CD14-positive monocyte (primary cell): ENCODE measurements around the gene BDH2. TPM values are rescaled to one million over a fixed set of nuclear protein-coding genes. Genes with fewer than 3 reads are reported as not detected.

Source experiments
- DNase-seq, 3 donors: peaks; one replicate each; pipeline ENCODE4 v3.0.0-alpha.2; 2011 to 2022
- H2AFZ ChIP-seq: 2 replicates; pipeline ENCODE4 v1.6.0; 2012; ENCODE audit warnings: mild to moderate bottlenecking, low read depth, low read length, inconsistent platforms; ENCODE audit not compliant: insufficient read depth, poor library complexity, severe bottlenecking
- H3K27ac ChIP-seq, 2 donors: 1 replicate in 1 of 2; 2 replicates in 1 of 2; pipeline ENCODE4 v1.5.1; 2012 to 2013; ENCODE audit warnings: low read length in 2 of 2, control low read depth in 1 of 2, inconsistent platforms in 1 of 2, low read depth in 1 of 2, mild to moderate bottlenecking in 1 of 2
- H3K27me3 ChIP-seq, 2 donors: one replicate each; pipeline versions ENCODE4 v1.6.0 to v1.6.1; 2011 to 2013; ENCODE audit warnings: low read length in 2 of 2; ENCODE audit not compliant: control insufficient read depth in 2 of 2, insufficient read depth in 2 of 2
- H3K36me3 ChIP-seq, 2 donors: replicated peaks in 1 of 2; 1 replicate in 1 of 2; 2 replicates in 1 of 2; pipeline versions ENCODE4 v1.5.1 to v1.6.1; 2012 to 2013; ENCODE audit warnings: low read length in 2 of 2, control low read depth in 1 of 2, inconsistent platforms in 1 of 2, mild to moderate bottlenecking in 1 of 2; ENCODE audit not compliant: insufficient read depth in 2 of 2, control insufficient read depth in 1 of 2
- H3K4me1 ChIP-seq, 2 donors: 1 replicate in 1 of 2; 2 replicates in 1 of 2; pipeline versions ENCODE4 v1.5.1 to v1.6.1; 2012 to 2013; ENCODE audit warnings: low read length in 2 of 2, control low read depth in 1 of 2, inconsistent platforms in 1 of 2, mild to moderate bottlenecking in 1 of 2, moderate library complexity in 1 of 2; ENCODE audit not compliant: insufficient read depth in 2 of 2, control insufficient read depth in 1 of 2
- H3K4me2 ChIP-seq: replicated peaks from 2 replicates; pipeline ENCODE3; 2012; ENCODE audit warnings: low read length, moderate library complexity, mild to moderate bottlenecking; ENCODE audit not compliant: poor library complexity, severe bottlenecking; ENCODE audit errors: extremely low read depth
- H3K4me3 ChIP-seq, 3 experiments: fragments of 200-600 bp in 1 of 3; sonication (generic) in 1 of 3; replicated peaks in 1 of 3; 1 replicate in 2 of 3; 2 replicates in 1 of 3; pipeline ENCODE4 v1.5.1; 2011 to 2013; ENCODE audit warnings: low read length in 3 of 3, mild to moderate bottlenecking in 3 of 3, control low read depth in 2 of 3, low read depth in 2 of 3, inconsistent platforms in 1 of 3, moderate library complexity in 1 of 3
- H3K79me2 ChIP-seq: 2 replicates; pipeline ENCODE4 v1.6.0; 2012; ENCODE audit warnings: mild to moderate bottlenecking, control low read depth, inconsistent platforms, low read length, moderate library complexity; ENCODE audit not compliant: insufficient read depth
- H3K9ac ChIP-seq: 2 replicates; pipeline ENCODE4 v1.6.0; 2017; ENCODE audit warnings: low read length, mild to moderate bottlenecking; ENCODE audit not compliant: insufficient read depth, poor library complexity, severe bottlenecking
- H3K9me3 ChIP-seq, 2 donors: replicated peaks in 1 of 2; 1 replicate in 1 of 2; 2 replicates in 1 of 2; pipeline versions ENCODE4 v1.5.1 to v1.6.1; 2012 to 2013; ENCODE audit warnings: low read length in 2 of 2, control low read depth in 1 of 2; ENCODE audit not compliant: control insufficient read depth in 1 of 2, insufficient read depth in 1 of 2
- H4K20me1 ChIP-seq: 2 replicates; pipeline ENCODE4 v1.6.0; 2012; ENCODE audit warnings: mild to moderate bottlenecking, low read length, control low read depth, moderate library complexity; ENCODE audit not compliant: insufficient read depth
- H3K27ac Mint-ChIP-seq, 7 donors: one replicate each; pipeline ENCODE4 v1.8.0; 2020; ENCODE audit warnings: mild to moderate bottlenecking in 7 of 7, mixed read lengths in 7 of 7, moderate library complexity in 6 of 7, inconsistent platforms in 2 of 7
- H3K27me3 Mint-ChIP-seq, 3 donors: one replicate each; pipeline ENCODE4 v1.8.0; 2021 to 2022; ENCODE audit warnings: low read depth in 3 of 3, mild to moderate bottlenecking in 3 of 3, mixed read lengths in 3 of 3, moderate library complexity in 3 of 3, inconsistent platforms in 1 of 3
- H3K36me3 Mint-ChIP-seq, 2 donors: one replicate each; pipeline ENCODE4 v1.8.0; 2020; ENCODE audit warnings: mixed read lengths in 2 of 2, inconsistent platforms in 1 of 2, mild to moderate bottlenecking in 1 of 2
- H3K4me1 Mint-ChIP-seq: one replicate; pipeline ENCODE4 v1.8.0; 2020; ENCODE audit warnings: mild to moderate bottlenecking, mixed read lengths
- H3K4me3 Mint-ChIP-seq, 2 donors: one replicate each; pipeline ENCODE4 v1.8.0; 2020; ENCODE audit warnings: mild to moderate bottlenecking in 2 of 2, mixed read lengths in 2 of 2, moderate library complexity in 1 of 2
- H3K9me3 Mint-ChIP-seq, 7 donors: one replicate each; pipeline ENCODE4 v1.8.0; 2020 to 2022; ENCODE audit warnings: mixed read lengths in 7 of 7, mild to moderate bottlenecking in 6 of 7, moderate library complexity in 6 of 7, inconsistent platforms in 2 of 7
- WGBS: methylation state at CpG from one replicate; pipeline ENCODE4 v1.1.5; 2013; ENCODE audit warnings: missing lambda C conversion rate; ENCODE audit not compliant: insufficient coverage; 5-methylcytosine and 5-hydroxymethylcytosine counted together
- intact Hi-C, 2 donors: fragments of 100-400 bp; cut with micrococcal nuclease; formaldehyde crosslinking; loops; one replicate each; pipeline versions ENCODE4 v1.15.0 to v1.15.1; 2023
- polyA plus RNA-seq, 3 donors: library from polyadenylated mRNA; depleted of rRNA in 1 of 3; unstranded in 2 of 3; stranded (reverse) in 1 of 3; fragments of 300-500 nt in 2 of 3; fragments of >200 nt in 1 of 3; fragmentation: Illumina TruSeq in 2 of 3; gene quantifications; 1 replicate in 2 of 3; 2 replicates in 1 of 3; pipeline ENCODE4 v1.2.3, GENCODE V29; 2012 to 2021
- TF ChIP-seq, protein P1 (sequence below): fragments of 200-600 bp; IDR thresholded peaks from one replicate; pipeline ENCODE4 v1.8.0; 2022; ENCODE audit warnings: antibody characterized with exemption, mild to moderate bottlenecking

The BDH2 gene
- polyA plus RNA-seq, 3 donors: 6.2 to 8.5 (median 6.8) TPM

DNA sequence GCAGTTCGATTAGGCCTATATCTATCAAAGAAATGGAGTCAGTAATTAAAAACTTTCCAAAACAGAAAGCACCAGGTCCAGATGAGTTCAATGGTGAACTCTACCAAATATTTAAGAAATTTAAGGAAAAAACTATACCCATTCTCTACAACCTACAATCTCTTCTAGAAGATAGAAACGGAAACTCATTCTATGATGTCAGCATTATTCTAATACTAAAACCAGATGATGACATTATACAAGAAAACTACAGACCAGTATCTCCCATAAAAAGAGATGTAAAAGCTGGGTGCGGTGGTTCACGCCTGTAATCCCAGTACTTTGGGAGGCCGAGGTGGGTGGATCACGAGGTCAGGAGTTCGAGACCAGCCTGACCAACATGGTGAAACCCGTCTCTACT is 29.5 kb upstream of the BDH2 start:
- peaks cover 61 to 79% of the 10 kb centered on the region in 2 donors for H3K36me3 Mint-ChIP-seq
- Histone ChIP-seq H3K36me3 (peaks cover 41 to 85% of the 10 kb centered on the region in 2 donors), H3K4me3 (no peak overlapping the region), H3K4me2 (no peak overlapping the region), H3K27ac (no peak overlapping the region), H3K27me3 (no peaks in the 10 kb centered on the region), H4K20me1 (no peaks in the 10 kb centered on the region), H3K9me3 (no peaks in the 10 kb centered on the region), H2AFZ (no peak overlapping the region), H3K4me1 (no peaks in the 10 kb centered on the region), H3K79me2 (no peaks in the 10 kb centered on the region), H3K9ac (no peak overlapping the region)
- TF ChIP-seq, protein P1, sequence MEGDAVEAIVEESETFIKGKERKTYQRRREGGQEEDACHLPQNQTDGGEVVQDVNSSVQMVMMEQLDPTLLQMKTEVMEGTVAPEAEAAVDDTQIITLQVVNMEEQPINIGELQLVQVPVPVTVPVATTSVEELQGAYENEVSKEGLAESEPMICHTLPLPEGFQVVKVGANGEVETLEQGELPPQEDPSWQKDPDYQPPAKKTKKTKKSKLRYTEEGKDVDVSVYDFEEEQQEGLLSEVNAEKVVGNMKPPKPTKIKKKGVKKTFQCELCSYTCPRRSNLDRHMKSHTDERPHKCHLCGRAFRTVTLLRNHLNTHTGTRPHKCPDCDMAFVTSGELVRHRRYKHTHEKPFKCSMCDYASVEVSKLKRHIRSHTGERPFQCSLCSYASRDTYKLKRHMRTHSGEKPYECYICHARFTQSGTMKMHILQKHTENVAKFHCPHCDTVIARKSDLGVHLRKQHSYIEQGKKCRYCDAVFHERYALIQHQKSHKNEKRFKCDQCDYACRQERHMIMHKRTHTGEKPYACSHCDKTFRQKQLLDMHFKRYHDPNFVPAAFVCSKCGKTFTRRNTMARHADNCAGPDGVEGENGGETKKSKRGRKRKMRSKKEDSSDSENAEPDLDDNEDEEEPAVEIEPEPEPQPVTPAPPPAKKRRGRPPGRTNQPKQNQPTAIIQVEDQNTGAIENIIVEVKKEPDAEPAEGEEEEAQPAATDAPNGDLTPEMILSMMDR: no peak
- WGBS: no CpG with 5 or more reads among the region's 8 CpGs
- intact Hi-C loops: no loop called here
- H3K9me3 Mint-ChIP-seq: peaks cover 0 to 11% (median 6%) of the 10 kb centered on the region in 7 donors
- no peak overlapping the region for H3K27ac Mint-ChIP-seq
- H3K27me3 Mint-ChIP-seq: no peaks in the 10 kb centered on the region
- no peaks in the 10 kb centered on the region for H3K4me1 Mint-ChIP-seq
- H3K4me3 Mint-ChIP-seq: no peak overlapping the region
- no peak for DNase-seq

- Histone ChIP-seq H3K36me3 (peaks cover 36 to 87% of the 10 kb centered on the region in 2 donors), H4K20me1 (no peaks in the 10 kb centered on the region), H3K27me3 (no peaks in the 10 kb centered on the region), H3K4me1 (no peaks in the 10 kb centered on the region), H3K4me3 (no peak overlapping the region), H3K79me2 (no peaks in the 10 kb centered on the region), H3K9ac (no peak overlapping the region), H3K27ac (no peak overlapping the region), H2AFZ (no peak overlapping the region), H3K4me2 (no peak overlapping the region), H3K9me3 (no peaks in the 10 kb centered on the region)
- H3K36me3 Mint-ChIP-seq: peaks cover 64 to 78% of the 10 kb centered on the region in 2 donors
- H3K9me3 Mint-ChIP-seq: peaks cover 0 to 12% (median 6%) of the 10 kb centered on the region in 7 donors
- no peaks in the 10 kb centered on the region for H3K27me3 Mint-ChIP-seq
- H3K27ac Mint-ChIP-seq: peak overlapping the region in 1 of 7 donors; percentile 17
- H3K4me3 Mint-ChIP-seq: no peak overlapping the region
- intact Hi-C loops: no loop called here
- no CpG with 5 or more reads among the region's 3 CpGs for WGBS
- H3K4me1 Mint-ChIP-seq: no peaks in the 10 kb centered on the region
- TF ChIP-seq, protein P1: no peak
- DNase-seq: no peak
These were observed 26.5 kb upstream of the BDH2 start for GRCh38 chr4:103126126-103126525.
